Muscle of arm (tissue), 12 donors: ENCODE measurements around the gene HEMK1. TPM values are rescaled to one million over a fixed set of nuclear protein-coding genes. Genes with fewer than 3 reads are reported as not detected.

Experiments
- DNase-seq: peaks from one replicate; pipeline ENCODE4 v3.0.0-alpha.2; 2013
- polyA plus RNA-seq, 12 donors: library from polyadenylated mRNA; unstranded; fragments of 120-200 nt; gene quantifications; one replicate each; pipeline ENCODE4 v1.2.1, GENCODE V29; 2013; ENCODE audit not compliant: insufficient read length in 12 of 12

Gene HEMK1
- polyA plus RNA-seq, 12 donors = 14.6 to 21.7 (median 17.0) TPM; not detected in 1

DNA sequence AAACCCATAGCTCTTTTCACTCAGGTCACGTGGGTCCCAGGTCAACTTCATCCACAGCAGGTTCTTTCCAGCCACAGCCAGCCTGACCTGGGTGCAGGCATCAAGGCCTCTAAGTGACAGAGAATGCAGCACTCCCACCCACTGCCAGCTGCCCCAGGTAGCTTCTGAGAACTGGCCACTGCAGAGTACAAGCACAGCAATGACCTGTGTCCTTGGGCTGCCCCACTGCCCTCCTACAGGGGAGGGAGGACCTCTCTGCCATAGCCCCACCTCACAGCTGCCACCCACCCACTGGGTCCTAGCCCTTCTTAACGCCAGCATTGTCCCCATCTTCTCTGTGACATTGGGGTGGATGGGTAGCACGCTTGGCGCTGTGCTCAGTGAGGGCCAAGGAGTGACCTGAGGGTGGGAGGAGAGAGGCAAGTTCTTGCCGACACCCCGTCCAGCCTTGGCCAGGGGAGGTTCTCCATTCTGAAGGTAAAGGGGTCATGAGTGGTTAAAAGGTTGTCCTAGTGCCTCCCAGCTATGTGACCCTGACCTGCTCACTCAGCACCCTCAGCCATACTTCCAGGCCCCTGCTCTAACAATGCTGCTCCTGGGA, 29.9 kb downstream of the HEMK1 start:
- DNase-seq = no peak

GRCh38 chr3:50599716-50600118, 30.4 kb downstream of the HEMK1 start:
- no peak for DNase-seq

GRCh38 chr3:50600141-50600753, 30.9 kb downstream of the HEMK1 start:
- DNase-seq = no peak

DNA sequence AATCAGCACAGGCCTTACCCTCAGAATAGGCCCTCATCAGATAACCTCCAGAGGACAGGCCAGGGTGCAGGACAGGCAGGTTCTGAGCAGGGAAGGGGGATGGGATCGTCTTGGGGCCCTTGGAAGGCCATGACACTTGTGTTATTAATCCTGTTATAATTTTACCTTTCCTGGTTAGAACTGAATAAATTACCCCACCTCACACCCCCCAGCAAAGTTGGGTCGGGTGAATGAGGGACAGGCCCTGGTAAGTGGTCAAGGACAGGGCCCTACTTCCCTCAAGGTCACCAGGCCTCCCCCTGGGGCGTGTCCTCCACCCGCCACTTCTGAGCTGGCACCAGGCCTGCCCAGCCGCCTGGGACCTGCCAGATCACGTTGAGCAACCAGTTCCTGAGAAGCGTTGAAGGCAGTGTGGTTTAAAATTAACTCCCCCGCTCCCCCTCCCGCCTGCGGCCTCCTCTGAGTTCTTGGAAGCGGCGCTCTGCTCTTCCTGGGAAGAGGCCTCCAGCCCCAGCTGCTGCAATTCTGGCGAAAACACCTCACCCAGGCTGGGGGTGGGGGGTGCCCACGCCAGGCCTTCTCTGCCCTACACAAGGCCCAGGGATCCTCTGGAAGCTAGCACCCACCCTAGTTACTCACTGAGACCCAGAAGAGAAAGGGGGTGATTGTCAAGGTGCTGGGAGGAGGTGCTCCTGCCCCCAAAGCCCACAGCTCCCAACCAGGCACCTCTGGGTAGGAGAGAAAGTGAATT, 31.7 kb downstream of the HEMK1 start:
- DNase-seq = peak; percentile 90

DNA sequence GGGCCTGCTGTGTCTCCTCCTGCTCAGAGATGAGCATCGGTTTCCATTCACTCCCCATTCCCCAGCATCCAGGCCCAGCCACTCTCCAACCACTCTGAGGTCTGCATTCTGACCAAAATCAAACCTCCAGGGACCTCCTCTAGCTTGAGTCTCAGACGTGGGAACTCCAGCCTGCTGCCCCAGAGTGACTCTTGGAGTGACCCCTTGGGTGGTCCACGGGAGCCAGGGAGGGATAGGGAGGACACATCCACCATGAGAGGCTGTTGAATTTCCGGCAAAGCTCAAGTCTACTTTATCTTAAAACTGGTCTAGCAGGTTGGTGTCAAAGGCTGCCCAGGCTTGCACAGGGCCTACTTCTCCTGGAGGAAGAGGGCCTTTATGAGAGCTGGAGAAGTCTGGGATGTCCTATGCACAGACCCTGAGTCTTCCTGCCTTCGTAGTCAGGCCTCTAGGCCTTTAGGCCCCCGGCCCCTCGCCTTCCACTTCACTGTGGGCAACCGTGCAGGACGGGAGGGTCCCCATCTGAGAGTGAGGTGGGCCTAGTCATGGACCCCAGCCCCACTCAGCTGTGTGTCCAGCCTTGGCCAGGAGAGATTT, 33.4 kb downstream of the HEMK1 start:
- no peak for DNase-seq

DNA sequence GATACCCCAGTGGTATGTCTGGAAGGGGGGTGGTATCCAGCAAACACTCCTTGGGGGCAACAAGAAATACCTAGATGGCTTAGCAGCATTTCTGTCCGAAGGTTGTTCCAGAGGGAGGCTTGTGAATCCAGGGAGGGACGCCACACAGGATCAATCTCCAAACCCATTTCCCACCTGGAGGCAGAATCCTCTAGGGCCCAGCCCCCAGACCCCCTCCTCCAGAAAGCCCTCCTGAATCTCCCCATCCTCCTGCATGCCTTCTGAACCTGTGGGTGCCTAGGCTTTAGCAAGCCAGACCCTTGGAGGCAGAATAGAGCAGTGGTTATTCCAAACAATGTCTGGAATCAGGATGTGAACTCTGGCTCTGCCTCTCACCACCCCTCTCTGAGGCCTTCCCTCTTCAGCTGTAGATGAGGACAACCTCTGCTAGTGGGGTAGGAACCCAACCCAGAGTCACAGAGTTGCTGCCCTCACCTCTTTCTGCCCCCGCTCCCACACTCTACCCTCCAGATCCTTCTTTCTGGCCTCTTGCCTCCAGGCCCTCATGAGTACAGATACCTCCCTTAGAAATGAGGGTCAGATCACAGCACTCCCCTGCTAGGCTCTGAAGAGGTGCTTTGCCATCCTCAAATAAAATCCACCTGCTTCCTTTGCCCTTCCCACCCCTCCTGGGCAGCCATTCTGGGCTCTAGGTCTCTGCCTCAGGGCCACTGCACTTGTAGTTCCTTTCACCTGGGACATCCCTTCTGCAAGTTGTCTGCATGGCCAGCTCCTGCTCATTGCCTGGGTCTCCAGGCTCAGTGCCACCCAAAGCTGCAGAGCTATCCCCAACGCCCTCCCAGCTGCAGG, 34.2 kb downstream of the HEMK1 start:
- no peak for DNase-seq

GRCh38 chr3:50604110-50604621, 34.8 kb downstream of the HEMK1 start:
- no peak for DNase-seq

- no peak for DNase-seq
Measured at GRCh38 chr3:50604628-50605588, 35.6 kb downstream of the HEMK1 start.

GRCh38 chr3:50605901-50606326, 36.6 kb downstream of the HEMK1 start:
- no peak for DNase-seq

DNA sequence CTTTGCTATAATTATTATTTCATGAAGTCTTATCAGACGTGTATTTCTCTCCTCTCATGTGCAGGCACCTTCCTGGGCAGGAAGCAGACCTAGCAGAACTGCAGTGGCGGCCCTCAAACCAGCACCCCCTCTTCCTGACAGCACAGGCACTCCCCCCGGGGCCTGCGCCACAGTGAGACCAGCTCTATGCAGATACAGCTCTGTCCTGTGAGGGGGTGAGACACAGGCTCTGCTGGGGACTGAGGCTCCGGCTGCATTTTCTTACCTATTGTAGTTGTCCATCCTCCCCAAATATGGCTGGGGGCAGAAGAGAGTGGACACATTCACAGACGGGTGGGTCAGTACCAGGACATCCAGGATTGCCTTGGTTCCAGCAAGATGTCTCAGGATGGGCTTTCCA, 37.3 kb downstream of the HEMK1 start:
- DNase-seq = no peak

GRCh38 chr3:50607271-50608091, 38.2 kb downstream of the HEMK1 start:
- no peak for DNase-seq

GRCh38 chr3:50608278-50608677, 39.0 kb downstream of the HEMK1 start:
- no peak for DNase-seq

DNA sequence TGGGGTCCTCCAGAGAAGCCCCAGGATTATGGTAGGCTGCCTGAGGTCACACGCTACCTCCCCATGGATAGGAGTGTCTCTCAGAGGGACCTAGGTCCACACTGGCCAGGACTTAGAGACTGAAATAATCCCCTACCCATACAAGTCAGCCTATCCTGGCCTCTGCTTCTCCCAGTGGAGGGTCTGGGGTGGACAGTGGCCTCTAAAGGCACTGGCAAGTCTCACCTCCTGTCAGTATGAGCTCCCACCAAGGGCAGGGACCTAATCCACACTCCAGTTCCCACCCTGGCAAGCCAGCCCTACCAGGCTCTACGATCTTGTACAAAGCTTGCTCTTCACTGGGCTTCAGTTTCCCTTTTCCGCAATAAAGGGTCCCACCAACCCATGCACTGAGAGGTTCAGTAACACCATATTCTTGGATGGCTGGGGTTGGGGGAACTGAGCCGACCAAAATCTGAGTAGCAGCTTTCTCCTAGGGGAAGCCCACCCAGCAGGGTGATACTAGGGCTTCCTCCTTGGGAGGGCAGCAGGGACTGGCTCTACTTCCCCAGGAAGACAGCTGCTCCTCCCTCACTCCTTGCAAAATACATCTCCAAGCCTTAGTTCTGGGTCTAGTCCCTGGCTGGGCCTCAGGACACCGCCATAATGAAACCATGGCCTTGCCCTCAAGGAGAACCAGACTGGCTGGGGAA, 39.9 kb downstream of the HEMK1 start:
- no peak for DNase-seq

GRCh38 chr3:50609763-50610085, 40.4 kb downstream of the HEMK1 start:
- no peak for DNase-seq

DNA sequence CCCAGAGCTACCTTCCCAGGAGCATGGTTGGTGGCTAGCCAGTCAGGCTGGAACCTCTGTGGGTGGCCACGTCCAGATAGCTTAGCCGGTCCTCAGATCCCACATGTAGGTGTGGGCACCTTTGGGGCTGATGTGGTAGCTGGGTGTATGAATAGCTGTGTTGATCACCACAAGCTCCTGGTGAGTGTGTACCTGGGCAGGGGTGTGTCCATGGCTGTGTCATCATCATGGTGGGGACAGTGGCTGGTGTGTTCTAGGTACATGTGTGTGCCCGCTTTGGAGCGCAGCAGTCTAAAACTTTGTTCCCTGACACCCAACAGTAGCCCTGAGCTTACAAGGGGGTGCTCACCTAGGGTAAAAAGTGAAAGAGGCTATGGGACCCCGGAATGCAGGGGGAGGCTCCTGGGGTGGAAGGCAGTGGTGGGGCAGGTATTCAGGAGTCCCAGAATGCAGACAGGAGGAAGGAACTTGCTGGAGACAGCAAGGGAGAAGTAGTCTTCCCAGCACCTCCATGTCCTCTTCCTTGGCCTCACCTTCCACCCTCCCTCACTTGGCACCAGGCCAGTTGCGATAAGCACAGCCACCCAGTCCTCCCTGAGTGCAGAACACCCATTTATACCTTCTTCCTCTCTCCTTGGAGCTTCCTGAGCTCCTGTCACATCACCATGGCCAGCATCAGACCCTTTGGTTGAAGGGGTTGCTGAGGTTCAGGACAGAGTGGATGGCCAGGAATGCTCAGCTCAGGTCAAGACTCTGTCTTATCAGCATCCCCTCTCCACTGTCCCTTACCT, 41.1 kb downstream of the HEMK1 start:
- no peak for DNase-seq

GRCh38 chr3:50610992-50611463, 41.7 kb downstream of the HEMK1 start:
- DNase-seq = no peak

DNA sequence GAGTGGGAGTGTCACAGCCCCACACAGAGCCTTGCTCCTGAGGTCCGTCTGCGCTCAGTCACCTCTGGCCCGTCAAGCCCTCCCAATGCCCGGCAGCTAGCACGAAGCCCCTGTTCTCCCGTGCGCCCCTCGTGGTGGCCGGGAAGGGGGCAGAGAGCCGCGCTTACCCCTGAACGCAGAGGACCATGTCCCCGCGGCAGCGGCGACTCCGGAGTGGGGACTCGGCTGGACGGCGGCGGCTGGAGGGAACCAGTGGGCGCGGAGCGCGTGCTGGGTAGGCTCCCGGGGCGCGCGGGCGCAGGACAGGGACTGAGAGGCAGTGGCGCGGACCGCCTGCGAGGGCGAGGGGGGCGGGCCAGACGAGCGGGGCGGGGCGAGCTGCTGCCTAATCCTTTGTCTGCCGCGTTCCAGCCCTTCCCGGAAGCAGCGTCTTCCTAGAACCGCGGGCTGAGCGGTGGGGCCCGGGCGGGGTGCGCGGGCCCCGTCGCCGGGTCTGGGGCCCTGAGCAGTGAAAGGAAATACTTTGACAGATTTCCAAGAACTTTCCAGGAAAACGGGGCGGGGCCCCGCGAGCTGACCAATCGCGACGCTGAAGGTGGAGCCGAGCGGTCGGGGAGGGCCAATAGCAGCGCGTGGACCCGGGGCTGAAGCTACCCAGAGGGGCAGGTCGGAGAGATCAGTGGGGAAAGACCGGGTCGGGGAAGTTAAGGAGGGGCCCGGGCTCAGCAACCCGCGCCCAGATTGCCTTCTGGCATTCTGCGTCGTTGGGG, 42.3 kb downstream of the HEMK1 start, which contains the start of gene CISH:
Gene CISH (minus strand): TSS at position 311 of the 770 bp plus-strand sequence. CDS start 124 bp downstream, at position 187.
- peak; percentile 98 for DNase-seq
